Endodermal cell (in vitro differentiated cells): ENCODE data around the gene AHNAK2. TPM values are rescaled to one million over a fixed set of nuclear protein-coding genes. Genes with fewer than 3 reads are reported as not detected.
"Not testable (repeated sequence)": the region's sequence is repeated elsewhere in the genome, so short reads cannot be mapped to it uniquely, and the experiment has no call there.

Source experiments
- DNase-seq: peaks from one replicate; pipeline ENCODE4 v3.0.0-alpha.2; 2017
- H3K27ac ChIP-seq: 2 replicates; pipeline ENCODE4 v1.5.1; 2013; ENCODE audit warnings: mild to moderate bottlenecking, low read depth, low read length, moderate library complexity
- H3K27me3 ChIP-seq: 2 replicates; pipeline ENCODE4 v1.6.1; 2013; ENCODE audit warnings: mild to moderate bottlenecking, low read length, moderate library complexity; ENCODE audit not compliant: insufficient read depth, control insufficient read depth, poor library complexity, severe bottlenecking
- H3K36me3 ChIP-seq: 2 replicates; pipeline ENCODE4 v1.7.0; 2013; ENCODE audit warnings: mild to moderate bottlenecking, low read length, moderate library complexity; ENCODE audit not compliant: control insufficient read depth, insufficient read depth
- H3K4me1 ChIP-seq: one replicate; pipeline ENCODE4 v1.7.0; 2013; ENCODE audit warnings: low read length; ENCODE audit not compliant: control insufficient read depth, insufficient read depth
- H3K4me3 ChIP-seq: 2 replicates; pipeline ENCODE4 v1.5.1; 2013; ENCODE audit warnings: mild to moderate bottlenecking, low read length, moderate library complexity
- H3K9ac ChIP-seq: 2 replicates; pipeline ENCODE4 v1.6.1; 2013; ENCODE audit warnings: mild to moderate bottlenecking, low read length, moderate library complexity; ENCODE audit not compliant: poor library complexity, severe bottlenecking; ENCODE audit errors: extremely low read depth
- H3K9me3 ChIP-seq: 2 replicates; pipeline ENCODE4 v1.6.1; 2013; ENCODE audit warnings: mild to moderate bottlenecking, low read length, moderate library complexity; ENCODE audit not compliant: control insufficient read depth
- H3K27ac Mint-ChIP-seq: 2 replicates; pipeline ENCODE4 v1.8.0; 2020; ENCODE audit warnings: mixed read lengths
- H3K27me3 Mint-ChIP-seq: 2 replicates; pipeline ENCODE4 v1.8.0; 2021; ENCODE audit warnings: mild to moderate bottlenecking, mixed read lengths; ENCODE audit not compliant: insufficient read depth
- H3K36me3 Mint-ChIP-seq: 2 replicates; pipeline ENCODE4 v1.8.0; 2020; ENCODE audit warnings: low read depth, mixed read lengths
- H3K4me1 Mint-ChIP-seq: 2 replicates; pipeline ENCODE4 v1.8.0; 2020; ENCODE audit warnings: mixed read lengths
- H3K4me3 Mint-ChIP-seq: 2 replicates; pipeline ENCODE4 v1.8.0; 2020; ENCODE audit warnings: mild to moderate bottlenecking, moderate library complexity, mixed read lengths
- H3K9me3 Mint-ChIP-seq: 2 replicates; pipeline ENCODE4 v1.8.0; 2020; ENCODE audit warnings: mild to moderate bottlenecking, mixed read lengths
- WGBS, 2 experiments: methylation state at CpG; one replicate each; pipeline versions ENCODE4 v1.1.5 to v1.1.7; 2013; ENCODE audit warnings: missing lambda C conversion rate in 2 of 2, mixed read lengths in 1 of 2; ENCODE audit not compliant: insufficient coverage in 1 of 2, insufficient read length in 1 of 2; 5-methylcytosine and 5-hydroxymethylcytosine counted together
- total RNA-seq, 2 donors: library from RNA; stranded (reverse); fragmentation: NEBNext Ultra II Directional in 1 of 2; extraction: Animal tissue kit (Norgen Biotek cat#: 25700) in 1 of 2; gene quantifications; 2 replicates in 1 of 2; 3 replicates in 1 of 2; pipeline ENCODE4 v1.2.1, GENCODE V29; 2021

The AHNAK2 gene
- total RNA-seq, 2 donors from 2014 or later = 0.93 to 2.2 TPM

DNA sequence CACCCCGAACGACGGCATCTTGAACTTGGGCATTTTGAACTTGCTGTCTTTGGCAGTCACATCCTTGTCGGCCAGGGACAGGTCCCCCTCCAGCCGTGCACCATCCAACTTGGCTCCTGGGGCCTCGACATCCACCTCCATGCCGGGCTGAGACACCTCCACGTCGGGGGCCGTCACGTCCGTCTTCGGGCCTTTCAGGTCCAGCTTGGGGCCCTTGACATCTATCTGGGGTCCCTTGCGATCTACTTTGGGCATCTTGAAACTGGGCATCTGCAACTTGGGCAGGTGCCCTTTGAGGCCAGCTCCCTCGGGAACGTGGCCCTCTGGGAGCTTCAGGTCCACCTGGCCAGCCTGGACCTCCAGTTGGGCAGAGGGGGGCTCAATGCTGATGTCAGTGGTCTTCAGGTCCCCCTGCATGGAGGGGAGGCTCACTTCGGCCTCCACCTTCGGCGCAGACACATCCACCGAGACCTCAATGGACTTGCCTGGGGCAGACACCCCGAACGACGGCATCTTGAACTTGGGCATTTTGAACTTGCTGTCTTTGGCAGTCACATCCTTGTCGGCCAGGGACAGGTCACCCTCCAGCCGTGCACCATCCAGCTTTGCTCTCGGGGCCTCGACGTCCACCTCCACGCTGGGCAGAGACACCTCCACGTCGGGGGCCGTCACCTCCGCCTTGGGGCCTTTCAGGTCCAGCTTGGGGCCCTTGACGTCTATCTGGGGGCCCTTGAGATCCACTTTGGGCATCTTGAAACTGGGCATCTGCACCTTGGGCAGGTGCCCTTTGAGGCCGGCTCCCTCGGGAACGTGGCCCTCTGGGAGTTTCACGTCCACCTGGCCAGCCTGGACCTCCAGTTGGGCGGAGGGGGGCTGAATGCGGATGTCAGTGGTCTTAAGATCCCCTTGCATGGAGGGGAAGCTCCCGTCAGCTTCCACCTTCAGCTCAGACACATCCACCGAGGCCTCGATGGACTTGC lies 31.9 kb downstream of the AHNAK2 start:
- not testable (repeated sequence) for H3K4me1 ChIP-seq, H3K27ac ChIP-seq, H3K27ac Mint-ChIP-seq, H3K9me3 ChIP-seq, H3K36me3 Mint-ChIP-seq, H3K27me3 Mint-ChIP-seq, H3K9ac ChIP-seq, H3K9me3 Mint-ChIP-seq, H3K36me3 ChIP-seq, H3K4me3 ChIP-seq, DNase-seq, H3K27me3 ChIP-seq, H3K4me1 Mint-ChIP-seq, H3K4me3 Mint-ChIP-seq
- 92 to 96% methylated on average over 33 to 43 of the region's 43 CpGs for WGBS, 2 experiments

DNA sequence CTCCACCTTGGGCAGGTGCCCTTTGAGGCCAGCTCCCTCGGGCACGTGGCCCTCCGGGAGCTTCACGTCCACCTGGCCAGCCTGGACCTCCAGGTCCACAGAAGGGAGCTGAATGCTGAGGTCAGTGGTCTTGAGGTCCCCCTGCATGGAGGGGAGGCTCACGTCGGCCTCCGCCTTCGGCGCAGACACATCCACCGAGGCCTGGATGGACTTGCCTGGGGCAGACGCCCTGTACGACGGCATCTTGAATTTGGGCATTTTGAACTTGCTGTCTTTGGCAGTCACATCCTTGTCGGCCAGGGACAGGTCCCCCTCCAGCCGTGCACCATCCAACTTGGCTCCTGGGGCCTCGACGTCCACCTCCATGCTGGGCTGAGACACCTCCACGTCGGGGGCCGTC lies 32.9 kb downstream of the AHNAK2 start:
- H3K9me3 Mint-ChIP-seq, H3K4me1 Mint-ChIP-seq, H3K4me1 ChIP-seq, H3K9ac ChIP-seq, H3K27ac Mint-ChIP-seq, H3K9me3 ChIP-seq, H3K27ac ChIP-seq, DNase-seq, H3K4me3 ChIP-seq, H3K27me3 ChIP-seq, H3K36me3 ChIP-seq, H3K27me3 Mint-ChIP-seq, H3K4me3 Mint-ChIP-seq, H3K36me3 Mint-ChIP-seq: not testable (repeated sequence)
- 96% methylated on average over 17 to 20 of the region's 20 CpGs for WGBS, 2 experiments

DNA sequence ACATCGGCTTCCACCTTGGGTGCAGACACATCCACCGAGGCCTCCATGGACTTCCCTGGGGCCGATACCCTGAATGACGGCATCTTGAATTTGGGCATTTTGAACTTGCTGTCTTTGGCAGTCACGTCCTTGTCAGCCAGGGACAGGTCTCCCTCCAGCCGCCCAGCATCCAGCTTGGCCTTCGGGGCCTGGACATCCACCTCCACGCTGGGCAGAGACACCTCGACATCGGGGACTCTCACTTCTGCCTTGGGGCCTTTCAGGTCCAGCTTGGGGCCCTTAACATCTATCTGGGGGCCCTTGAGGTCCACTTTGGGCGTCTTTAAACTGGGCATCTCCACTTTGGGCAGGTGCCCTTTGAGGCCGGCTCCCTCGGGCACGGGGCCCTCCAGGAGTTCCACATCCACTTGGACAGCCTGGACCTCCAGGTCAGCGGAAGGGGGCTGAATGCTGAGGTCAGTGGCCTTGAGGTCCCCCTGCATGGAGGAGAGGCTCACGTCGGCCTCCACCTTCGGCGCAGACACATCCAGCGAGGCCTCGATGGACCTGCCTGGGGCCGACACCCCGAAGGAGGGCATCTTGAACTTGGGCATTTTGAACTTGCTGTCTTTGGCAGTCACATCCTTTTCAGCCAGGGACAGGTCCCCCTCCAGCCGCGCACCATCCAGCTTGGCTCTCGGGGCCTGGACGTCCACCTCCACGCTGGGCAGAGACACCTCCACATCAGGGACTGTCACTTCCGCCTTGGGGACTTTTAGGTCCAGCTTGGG lies 33.6 kb downstream of the AHNAK2 start:
- not testable (repeated sequence) for H3K36me3 Mint-ChIP-seq, H3K9me3 Mint-ChIP-seq, H3K4me1 Mint-ChIP-seq, H3K27ac ChIP-seq, H3K27me3 Mint-ChIP-seq, H3K9me3 ChIP-seq, H3K4me3 ChIP-seq, H3K9ac ChIP-seq, H3K4me1 ChIP-seq, H3K36me3 ChIP-seq, H3K4me3 Mint-ChIP-seq, DNase-seq, H3K27ac Mint-ChIP-seq, H3K27me3 ChIP-seq
- 92 to 93% methylated on average over 25 to 29 of the region's 29 CpGs for WGBS, 2 experiments

GRCh38 chr14:104944016-104944308 lies 34.2 kb downstream of the AHNAK2 start:
- WGBS, 2 experiments = 85 to 91% methylated on average over 5 to 6 of the region's 6 CpGs
- not testable (repeated sequence) for H3K27ac Mint-ChIP-seq, H3K36me3 Mint-ChIP-seq, H3K27ac ChIP-seq, H3K9ac ChIP-seq, H3K4me3 ChIP-seq, H3K9me3 ChIP-seq, DNase-seq, H3K9me3 Mint-ChIP-seq, H3K4me1 Mint-ChIP-seq, H3K4me1 ChIP-seq, H3K4me3 Mint-ChIP-seq, H3K36me3 ChIP-seq
- peaks cover 16% of the 10 kb centered on the region for H3K27me3 Mint-ChIP-seq
- H3K27me3 ChIP-seq = peaks cover 13% of the 10 kb centered on the region

DNA sequence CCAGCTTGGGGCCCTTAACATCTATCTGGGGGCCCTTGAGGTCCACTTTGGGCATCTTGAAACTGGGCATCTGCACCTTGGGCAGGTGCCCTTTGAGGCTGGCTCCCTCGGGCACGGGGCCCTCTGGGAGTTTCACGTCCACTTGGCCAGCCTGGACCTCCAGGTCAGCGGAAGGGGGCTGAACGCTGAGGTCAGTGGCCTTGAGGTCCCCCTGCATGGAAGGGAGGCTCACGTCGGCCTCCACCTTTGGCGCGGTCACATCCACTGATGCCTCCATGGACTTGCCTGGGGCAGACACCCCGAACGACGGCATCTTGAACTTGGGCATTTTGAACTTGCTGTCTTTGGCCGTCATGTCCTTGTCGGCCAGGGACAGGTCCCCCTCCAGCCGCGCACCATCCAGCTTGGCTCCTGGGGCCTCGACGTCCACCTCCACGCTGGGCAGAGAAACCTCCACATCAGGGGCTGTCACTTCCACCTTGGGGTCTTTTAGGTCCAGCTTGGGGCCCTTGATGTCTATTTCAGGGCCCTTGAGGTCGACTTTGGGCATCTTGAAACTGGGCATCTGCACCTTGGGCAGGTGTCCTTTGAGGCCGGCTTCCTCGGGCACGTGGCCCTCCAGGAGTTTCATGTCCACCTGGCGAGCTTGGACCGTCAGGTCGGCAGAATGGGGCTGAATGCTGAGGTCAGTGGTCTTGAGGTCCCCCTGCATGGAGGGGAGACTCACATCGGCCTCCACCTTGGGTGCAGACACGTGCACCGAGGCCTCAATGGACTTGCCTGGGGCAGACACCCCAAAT lies 34.8 kb downstream of the AHNAK2 start:
- H3K4me1 Mint-ChIP-seq, H3K36me3 ChIP-seq, DNase-seq, H3K9me3 Mint-ChIP-seq, H3K27ac Mint-ChIP-seq, H3K9ac ChIP-seq, H3K4me3 ChIP-seq, H3K27ac ChIP-seq, H3K9me3 ChIP-seq, H3K4me1 ChIP-seq, H3K4me3 Mint-ChIP-seq, H3K36me3 Mint-ChIP-seq: not testable (repeated sequence)
- H3K27me3 ChIP-seq = peaks cover 18% of the 10 kb centered on the region
- WGBS, 2 experiments = 90 to 93% methylated on average over 25 to 29 of the region's 29 CpGs
- peaks cover 21% of the 10 kb centered on the region for H3K27me3 Mint-ChIP-seq
